H1 (cell line): Measurements from ENCODE around the gene MIER2. TPM values are rescaled to one million over a fixed set of nuclear protein-coding genes. Genes with fewer than 3 reads are reported as not detected.

Experiments
- CTCF ChIA-PET: fragments of 300-600 bp; sonication (Branson Sonifier 250); formaldehyde crosslinking; loops from one replicate; lab custom pipeline; 2021; ENCODE audit not compliant: partially characterized antibody; lab: Charles Lee
- POLR2A ChIA-PET: fragments of 300-600 bp; sonication (Branson Sonifier 250); formaldehyde crosslinking; loops from one replicate; lab custom pipeline; 2021; ENCODE audit warnings: inconsistent platforms; ENCODE audit not compliant: partially characterized antibody; lab: Charles Lee
- DNase-seq, 2 experiments: peaks; one replicate each; pipeline versions ENCODE4 v3.0.0 to v3.0.0-alpha.2; 2010 to 2022; ENCODE audit warnings: low spot score in 2 of 2, low read depth in 1 of 2, mixed read lengths in 1 of 2
- FAIRE-seq: peaks from 2 replicates; lab custom pipeline; 2011; peaks lifted over from hg19 to GRCh38; lab: Jason Lieb, UNC
- H2AFZ ChIP-seq: 2 replicates; pipeline ENCODE4 v1.8.1; 2012; ENCODE audit warnings: low read length, inconsistent platforms
- H2AK5ac ChIP-seq: 2 replicates; pipeline ENCODE4 v1.6.1; 2013; ENCODE audit warnings: low read depth, low read length
- H2BK120ac ChIP-seq: replicated peaks from 2 replicates; pipeline ENCODE3; 2013; ENCODE audit warnings: low read depth, low read length, inconsistent platforms
- H2BK12ac ChIP-seq: 2 replicates; pipeline ENCODE4 v1.6.1; 2013; ENCODE audit warnings: low read depth, low read length
- H2BK15ac ChIP-seq: 2 replicates; pipeline ENCODE4 v1.6.1; 2013; ENCODE audit warnings: low read length
- H2BK20ac ChIP-seq: 2 replicates; pipeline ENCODE4 v1.6.1; 2013; ENCODE audit warnings: low read length
- H2BK5ac ChIP-seq: 2 replicates; pipeline ENCODE4 v1.6.1; 2013; ENCODE audit warnings: low read depth, low read length
- H3K14ac ChIP-seq: 2 replicates; pipeline ENCODE4 v1.6.1; 2013; ENCODE audit warnings: inconsistent platforms; ENCODE audit not compliant: insufficient read length
- H3K18ac ChIP-seq: 2 replicates; pipeline ENCODE4 v1.6.1; 2013; ENCODE audit warnings: low read length; ENCODE audit errors: extremely low read depth
- H3K23ac ChIP-seq: 2 replicates; pipeline ENCODE4 v1.6.1; 2013; ENCODE audit warnings: inconsistent platforms; ENCODE audit not compliant: insufficient read length
- H3K23me2 ChIP-seq: 2 replicates; pipeline ENCODE4 v1.6.1; 2013; ENCODE audit warnings: low read depth, low read length
- H3K27ac ChIP-seq: 2 replicates; pipeline ENCODE4 v1.6.1; 2011; ENCODE audit warnings: low read depth, low read length, inconsistent platforms
- H3K27me3 ChIP-seq, 4 experiments: replicated peaks in 1 of 4; 1 replicate in 1 of 4; 2 replicates in 3 of 4; pipeline versions ENCODE4 v1.6.1 to v1.8.1; 2011 to 2013; ENCODE audit warnings: low read length in 3 of 4, mild to moderate bottlenecking in 3 of 4, inconsistent platforms in 2 of 4, mixed read lengths in 2 of 4, moderate library complexity in 1 of 4; ENCODE audit not compliant: control insufficient read depth in 3 of 4, insufficient read depth in 3 of 4; ENCODE audit errors: extremely low read depth in 1 of 4
- H3K36me3 ChIP-seq, 4 experiments: 2 replicates each; pipeline versions ENCODE4 v1.6.1 to v1.8.1; 2011 to 2013; ENCODE audit warnings: mild to moderate bottlenecking in 4 of 4, low read length in 3 of 4, moderate library complexity in 2 of 4, control low read depth in 1 of 4, inconsistent platforms in 1 of 4; ENCODE audit not compliant: insufficient read depth in 4 of 4, control insufficient read depth in 2 of 4
- H3K4ac ChIP-seq: replicated peaks from 2 replicates; pipeline ENCODE3; 2013; ENCODE audit warnings: low read length, low read depth, mixed read lengths, inconsistent platforms; ENCODE audit not compliant: insufficient read length
- H3K4me1 ChIP-seq, 4 experiments: replicated peaks in 1 of 4; 1 replicate in 1 of 4; 2 replicates in 3 of 4; pipeline versions ENCODE4 v1.6.1 to v1.8.1; 2011 to 2013; ENCODE audit warnings: low read length in 3 of 4, inconsistent platforms in 2 of 4, mixed read lengths in 1 of 4; ENCODE audit not compliant: insufficient read depth in 4 of 4, control insufficient read depth in 3 of 4
- H3K4me2 ChIP-seq, 2 experiments: 2 replicates each; pipeline versions ENCODE4 v1.6.1 to v1.8.1; 2011 to 2013; ENCODE audit warnings: low read depth in 2 of 2, low read length in 2 of 2, control low read depth in 1 of 2, inconsistent platforms in 1 of 2, mild to moderate bottlenecking in 1 of 2; ENCODE audit not compliant: insufficient read depth in 1 of 2
- H3K4me3 ChIP-seq, 4 experiments: fragments of 200-600, 300-600 bp in 1 of 4; sonication (generic), shearing (Covaris generic), sonication (Bioruptor Twin) in 1 of 4; 2 replicates each; pipeline versions ENCODE4 v1.5.1 to v1.8.1; 2011 to 2016; ENCODE audit warnings: low read length in 4 of 4, low read depth in 3 of 4, control low read depth in 2 of 4, inconsistent platforms in 2 of 4, mild to moderate bottlenecking in 2 of 4, mixed read lengths in 1 of 4, moderate library complexity in 1 of 4; ENCODE audit not compliant: insufficient read depth in 2 of 4; ENCODE audit errors: extremely low read depth in 1 of 4
- H3K56ac ChIP-seq: replicated peaks from 2 replicates; pipeline ENCODE3; 2013; ENCODE audit warnings: low read depth, mild to moderate bottlenecking, mixed read lengths, low read length, inconsistent platforms; ENCODE audit not compliant: insufficient read length
- H3K79me1 ChIP-seq: 2 replicates; pipeline ENCODE4 v1.6.1; 2013; ENCODE audit warnings: low read depth, low read length, control low read depth
- H3K79me2 ChIP-seq, 2 experiments: 2 replicates each; pipeline versions ENCODE4 v1.6.1 to v1.8.1; 2012 to 2013; ENCODE audit warnings: low read length in 2 of 2, mild to moderate bottlenecking in 2 of 2, inconsistent platforms in 1 of 2; ENCODE audit not compliant: insufficient read depth in 2 of 2, control insufficient read depth in 1 of 2
- H3K9ac ChIP-seq, 4 experiments: replicated peaks in 1 of 4; 1 replicate in 1 of 4; 2 replicates in 3 of 4; pipeline versions ENCODE4 v1.6.1 to v1.8.1; 2011 to 2013; ENCODE audit warnings: low read depth in 3 of 4, low read length in 3 of 4, control low read depth in 2 of 4, mild to moderate bottlenecking in 2 of 4, moderate library complexity in 2 of 4, inconsistent platforms in 1 of 4; ENCODE audit errors: extremely low read depth in 1 of 4
- H3K9me3 ChIP-seq, 2 experiments: 2 replicates each; pipeline versions ENCODE4 v1.6.1 to v1.8.1; 2012 to 2013; ENCODE audit warnings: mild to moderate bottlenecking in 2 of 2, moderate library complexity in 2 of 2, control low read depth in 1 of 2, inconsistent platforms in 1 of 2, low read depth in 1 of 2, low read length in 1 of 2, mixed read lengths in 1 of 2; ENCODE audit not compliant: insufficient read depth in 2 of 2
- H4K20me1 ChIP-seq, 2 experiments: replicated peaks in 1 of 2; 2 replicates each; pipeline versions ENCODE3 to v1.8.1; 2011 to 2013; ENCODE audit warnings: inconsistent platforms in 2 of 2, low read length in 2 of 2, mild to moderate bottlenecking in 1 of 2; ENCODE audit not compliant: insufficient read depth in 2 of 2, control insufficient read depth in 1 of 2
- H4K5ac ChIP-seq: 2 replicates; pipeline ENCODE4 v1.6.1; 2013; ENCODE audit warnings: low read length, low read depth, mixed read lengths, inconsistent platforms; ENCODE audit not compliant: insufficient read length
- H4K8ac ChIP-seq: 2 replicates; pipeline ENCODE4 v1.8.0; 2013; ENCODE audit warnings: mild to moderate bottlenecking, moderate library complexity, low read length, inconsistent platforms; ENCODE audit not compliant: insufficient read depth; ENCODE audit errors: extremely low read depth
- H4K91ac ChIP-seq: replicated peaks from 2 replicates; pipeline ENCODE3; 2013; ENCODE audit warnings: low read length, mixed read lengths, inconsistent platforms; ENCODE audit not compliant: insufficient read length
- BACH1 ChIP-seq: IDR thresholded peaks from 2 replicates; pipeline ENCODE4 v1.6.1; 2012; ENCODE audit warnings: low read length, improper control_type of control experiment
- POU5F1 ChIP-seq: IDR thresholded peaks from 2 replicates; pipeline ENCODE4 v1.6.1; 2011; ENCODE audit warnings: low read depth, mild to moderate bottlenecking, low read length, moderate library complexity
- RBBP5 ChIP-seq: IDR thresholded peaks from 2 replicates; pipeline ENCODE4 v1.7.1; 2012; ENCODE audit warnings: low read depth, mild to moderate bottlenecking, inconsistent platforms, low read length, moderate library complexity, borderline replicate concordance
- WGBS, 2 experiments: shearing (Covaris generic) in 1 of 2; methylation state at CpG; one replicate each; pipeline versions ENCODE4 v1.1.6 to v1.1.7; 2013 to 2015; ENCODE audit warnings: low lambda C conversion rate in 2 of 2, mixed read lengths in 2 of 2, inconsistent platforms in 1 of 2, low coverage in 1 of 2, missing lambda C conversion rate in 1 of 2; ENCODE audit not compliant: insufficient replicate concordance in 2 of 2, insufficient coverage in 1 of 2, insufficient read length in 1 of 2; ENCODE audit errors: extremely low coverage in 1 of 2, missing lambda C conversion rate in 1 of 2; 5-methylcytosine and 5-hydroxymethylcytosine counted together
- polyA plus RNA-seq, 7 experiments: library from polyadenylated mRNA; depleted of rRNA in 3 of 7; stranded (reverse) in 5 of 7; unstranded in 2 of 7; fragments of >200 nt in 5 of 7; fragments of 200-250 nt in 2 of 7; gene quantifications; 1 replicate in 5 of 7; 2 replicates in 1 of 7; 4 replicates in 1 of 7; pipeline versions ENCODE4 v1.2.1 to v1.2.3, GENCODE V29; 2011 to 2013; ENCODE audit warnings: missing spikeins in 2 of 7, mixed read lengths in 2 of 7
- total RNA-seq: library from RNA; stranded (reverse); fragmentation: NEBNext Ultra II Directional; extraction: Animal tissue kit (Norgen Biotek cat#: 25700); gene quantifications from 2 replicates; pipeline ENCODE4 v1.2.1, GENCODE V29; 2021

MIER2 gene
- total and polyA plus RNA-seq, 2 of the 8 experiments (the other 6 are each of a cell fraction or from before 2014, with no cell fraction given) = 30.3 to 48.3 TPM

GRCh38 chr19:340620-341385 lies 3.8 kb downstream of the MIER2 start:
- H3K56ac ChIP-seq = no peak overlapping the region
- no peak overlapping the region for H2BK12ac ChIP-seq
- no peaks in the 10 kb centered on the region; a peak in 3 of 8 replicates for H3K36me3 ChIP-seq
- CTCF ChIA-PET = interaction anchor here (0.9 to 2.8 kb wide), 2 partner anchors 13 to 45 kb away, joined by 3 to 7 read pairs; no protein-coding TSS in a partner anchor
- H3K23ac ChIP-seq = no peak overlapping the region
- H2BK120ac ChIP-seq = no peak overlapping the region
- FAIRE-seq (no peak), DNase-seq (no peak)
- TF ChIP-seq BACH1 (no peak), RBBP5 (no peak), POU5F1 (no peak)
- H3K9ac ChIP-seq = no peak overlapping the region; a peak in 2 of 7 replicates
- H2AK5ac ChIP-seq = no peak overlapping the region
- no peak overlapping the region for H2BK15ac ChIP-seq
- H3K27ac ChIP-seq = no peak overlapping the region
- H3K79me1 ChIP-seq = peaks cover 23% of the 10 kb centered on the region
- H4K91ac ChIP-seq = no peak overlapping the region
- 87% methylated on average over 15 of the region's 15 CpGs; no CpG with 5 or more reads in 1 of the 2 experiments for WGBS, 2 experiments
- H3K14ac ChIP-seq = no peak overlapping the region
- H4K20me1 ChIP-seq = peaks cover 23 to 52% of the 10 kb centered on the region in 2 experiments
- H3K27me3 ChIP-seq = peaks cover 0 to 7% (median 4%) of the 10 kb centered on the region in 4 experiments; a peak in 3 of 7 replicates
- no peak overlapping the region for H3K4ac ChIP-seq
- no peak overlapping the region for H3K18ac ChIP-seq
- POLR2A ChIA-PET = no interaction called here
- no peak overlapping the region; the same call in 1 of the 2 replicates for H2BK5ac ChIP-seq
- no peak overlapping the region for H2BK20ac ChIP-seq
- peak overlapping the region; percentile 1 to 4; a peak in 3 of 4 replicates for H3K4me2 ChIP-seq
- peaks cover 9% of the 10 kb centered on the region; the same call in 1 of the 2 replicates for H3K23me2 ChIP-seq
- peaks cover 64 to 80% of the 10 kb centered on the region in 2 experiments for H3K79me2 ChIP-seq
- no peak overlapping the region for H4K5ac ChIP-seq
- no peak overlapping the region for H3K4me3 ChIP-seq
- H4K8ac ChIP-seq = peak overlapping the region; percentile 41; the same call in 1 of the 2 replicates
- H3K9me3 ChIP-seq = no peaks in the 10 kb centered on the region
- no peak overlapping the region for H2AFZ ChIP-seq
- peaks cover 0 to 15% (median 9%) of the 10 kb centered on the region in 4 experiments; a peak in 6 of 7 replicates for H3K4me1 ChIP-seq
